ENCODE results near the gene NELFB. TPM values are rescaled to one million over a fixed set of nuclear protein-coding genes. Genes with fewer than 3 reads are reported as not detected.

The NELFB gene
- total and polyA plus RNA-seq, 2 donors, result 20.4 to 38.8 TPM

GRCh38 chr9:137222190-137223077 is 32.7 kb upstream of the NELFB start, which contains the start of gene RNF208:
Gene RNF208, minus strand, starts transcription at chr9:137222240. Its CDS starts 1,028 bp downstream, at chr9:137221212.
- Histone ChIP-seq H3K4me1 (ENCODE audit: control insufficient read depth in 2 of 2, insufficient read depth in 2 of 2, low read length in 2 of 2) (peaks cover 17% of the 10 kb centered on the region in 2 donors), H3K9me3 (ENCODE audit: control insufficient read depth in 2 of 2, insufficient read depth in 1 of 2, low read length in 1 of 2) (no peaks in the 10 kb centered on the region), H3K4me3 (ENCODE audit: low read length in 2 of 2) (peak within 1 kb of the TSS; percentile 68 to 82), H3K36me3 (ENCODE audit: control insufficient read depth in 2 of 2, insufficient read depth in 2 of 2, low read length in 1 of 2) (peaks cover 0 to under 1% of the 10 kb centered on the region in 2 donors), H3K27me3 (ENCODE audit: control insufficient read depth in 2 of 2, insufficient read depth in 1 of 2, low read length in 1 of 2) (peaks cover 23 to 52% of the 10 kb centered on the region in 2 donors), H3K27ac (ENCODE audit: low read depth in 1 of 2, low read length in 1 of 2) (peak within 1 kb of the TSS; percentile 43 to 92)
- 4% methylated on average over 88 of the region's 88 CpGs for WGBS
- no peak for DNase-seq (ENCODE audit: low read depth in 6 of 9, low spot score in 9 of 9)

GRCh38 chr9:137223078-137223970 is 31.8 kb upstream of the NELFB start:
- H3K4me3 ChIP-seq (ENCODE audit: low read length in 2 of 2), result peak overlapping the region; percentile 68 to 82
- H3K27ac ChIP-seq (ENCODE audit: low read depth in 1 of 2, low read length in 1 of 2), result peak overlapping the region; percentile 79 to 92
- H3K4me1 ChIP-seq (ENCODE audit: control insufficient read depth in 2 of 2, insufficient read depth in 2 of 2, low read length in 2 of 2), result peaks cover 17 to 20% of the 10 kb centered on the region in 2 donors
- H3K9me3 ChIP-seq (ENCODE audit: control insufficient read depth in 2 of 2, insufficient read depth in 1 of 2, low read length in 1 of 2), result no peaks in the 10 kb centered on the region
- under 1% methylated on average over 63 of the region's 63 CpGs for WGBS
- peaks cover 25 to 56% of the 10 kb centered on the region in 2 donors for H3K27me3 ChIP-seq (ENCODE audit: control insufficient read depth in 2 of 2, insufficient read depth in 1 of 2, low read length in 1 of 2)
- no peaks in the 10 kb centered on the region for H3K36me3 ChIP-seq (ENCODE audit: control insufficient read depth in 2 of 2, insufficient read depth in 2 of 2, low read length in 1 of 2)
- DNase-seq (ENCODE audit: low read depth in 6 of 9, low spot score in 9 of 9), result peak; percentile 90 to 98 (median 93)

- Histone ChIP-seq H3K36me3 (ENCODE audit: control insufficient read depth in 2 of 2, insufficient read depth in 2 of 2, low read length in 1 of 2) (no peaks in the 10 kb centered on the region), H3K9me3 (ENCODE audit: control insufficient read depth in 2 of 2, insufficient read depth in 1 of 2, low read length in 1 of 2) (no peaks in the 10 kb centered on the region), H3K27ac (ENCODE audit: low read depth in 1 of 2, low read length in 1 of 2) (peak within 1 kb of the TSS in 1 of 2 donors; percentile 79), H3K4me3 (ENCODE audit: low read length in 2 of 2) (peak within 1 kb of the TSS; percentile 68 to 82), H3K27me3 (ENCODE audit: control insufficient read depth in 2 of 2, insufficient read depth in 1 of 2, low read length in 1 of 2) (peaks cover 25 to 70% of the 10 kb centered on the region in 2 donors), H3K4me1 (ENCODE audit: control insufficient read depth in 2 of 2, insufficient read depth in 2 of 2, low read length in 2 of 2) (peaks cover 17 to 20% of the 10 kb centered on the region in 2 donors)
- WGBS, result 57% methylated on average over 23 of the region's 23 CpGs
- no peak for DNase-seq (ENCODE audit: low read depth in 6 of 9, low spot score in 9 of 9)
Measured at GRCh38 chr9:137224830-137225694, 30.1 kb upstream of the NELFB start, which contains the start of gene CYSRT1. Gene CYSRT1, plus strand, starts transcription at chr9:137225174. Its CDS starts 448 bp downstream, at chr9:137225622.

DNA sequence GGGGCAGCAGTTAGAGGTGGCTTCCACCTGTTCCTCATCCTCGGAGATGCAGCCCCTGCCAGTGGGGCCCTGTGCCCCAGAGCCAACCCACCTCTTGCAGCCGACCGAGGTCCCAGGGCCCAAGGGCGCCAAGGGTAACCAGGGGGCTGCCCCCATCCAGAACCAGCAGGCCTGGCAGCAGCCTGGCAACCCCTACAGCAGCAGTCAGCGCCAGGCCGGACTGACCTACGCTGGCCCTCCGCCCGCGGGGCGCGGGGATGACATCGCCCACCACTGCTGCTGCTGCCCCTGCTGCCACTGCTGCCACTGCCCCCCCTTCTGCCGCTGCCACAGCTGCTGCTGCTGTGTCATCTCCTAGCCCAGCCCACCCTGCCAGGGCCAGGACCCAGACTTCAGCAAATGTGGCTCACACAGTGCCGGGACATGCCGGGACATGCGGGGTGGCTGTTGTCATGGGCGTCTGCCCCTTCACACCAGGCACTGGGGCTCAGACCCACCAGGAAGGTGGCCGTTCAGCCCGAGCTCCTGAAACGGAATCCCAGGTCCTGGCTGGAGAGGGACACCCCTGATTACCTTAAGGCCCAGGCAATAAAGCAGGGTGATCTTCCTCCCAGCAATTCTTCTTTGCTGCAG is 29.3 kb upstream of the NELFB start:
- Histone ChIP-seq H3K4me1 (ENCODE audit: control insufficient read depth in 2 of 2, insufficient read depth in 2 of 2, low read length in 2 of 2) (peaks cover 17 to 20% of the 10 kb centered on the region in 2 donors), H3K27me3 (ENCODE audit: control insufficient read depth in 2 of 2, insufficient read depth in 1 of 2, low read length in 1 of 2) (peaks cover 25 to 70% of the 10 kb centered on the region in 2 donors), H3K36me3 (ENCODE audit: control insufficient read depth in 2 of 2, insufficient read depth in 2 of 2, low read length in 1 of 2) (no peaks in the 10 kb centered on the region), H3K4me3 (ENCODE audit: low read length in 2 of 2) (no peak overlapping the region), H3K27ac (ENCODE audit: low read depth in 1 of 2, low read length in 1 of 2) (no peak overlapping the region), H3K9me3 (ENCODE audit: control insufficient read depth in 2 of 2, insufficient read depth in 1 of 2, low read length in 1 of 2) (no peaks in the 10 kb centered on the region)
- DNase-seq (ENCODE audit: low read depth in 6 of 9, low spot score in 9 of 9), result no peak
- WGBS, result 85% methylated on average over 21 of the region's 21 CpGs

- Histone ChIP-seq H3K4me1 (ENCODE audit: control insufficient read depth in 2 of 2, insufficient read depth in 2 of 2, low read length in 2 of 2) (peaks cover 17 to 20% of the 10 kb centered on the region in 2 donors), H3K36me3 (ENCODE audit: control insufficient read depth in 2 of 2, insufficient read depth in 2 of 2, low read length in 1 of 2) (no peaks in the 10 kb centered on the region), H3K4me3 (ENCODE audit: low read length in 2 of 2) (no peak overlapping the region), H3K9me3 (ENCODE audit: control insufficient read depth in 2 of 2, insufficient read depth in 1 of 2, low read length in 1 of 2) (no peaks in the 10 kb centered on the region), H3K27ac (ENCODE audit: low read depth in 1 of 2, low read length in 1 of 2) (no peak overlapping the region), H3K27me3 (ENCODE audit: control insufficient read depth in 2 of 2, insufficient read depth in 1 of 2, low read length in 1 of 2) (peaks cover 20 to 69% of the 10 kb centered on the region in 2 donors)
- DNase-seq (ENCODE audit: low read depth in 6 of 9, low spot score in 9 of 9), result no peak
- 82% methylated on average over 18 of the region's 18 CpGs for WGBS
Measured at GRCh38 chr9:137226338-137227053, 28.6 kb upstream of the NELFB start.

GRCh38 chr9:137227054-137227852 is 27.9 kb upstream of the NELFB start, which contains the start of gene RNF224:
Gene RNF224, plus strand, starts transcription at chr9:137227502. Its CDS starts 834 bp downstream, at chr9:137228336.
- DNase-seq (ENCODE audit: low read depth in 6 of 9, low spot score in 9 of 9), result peak in 8 of 9 donors; percentile 46 to 86 (median 74)

DNA sequence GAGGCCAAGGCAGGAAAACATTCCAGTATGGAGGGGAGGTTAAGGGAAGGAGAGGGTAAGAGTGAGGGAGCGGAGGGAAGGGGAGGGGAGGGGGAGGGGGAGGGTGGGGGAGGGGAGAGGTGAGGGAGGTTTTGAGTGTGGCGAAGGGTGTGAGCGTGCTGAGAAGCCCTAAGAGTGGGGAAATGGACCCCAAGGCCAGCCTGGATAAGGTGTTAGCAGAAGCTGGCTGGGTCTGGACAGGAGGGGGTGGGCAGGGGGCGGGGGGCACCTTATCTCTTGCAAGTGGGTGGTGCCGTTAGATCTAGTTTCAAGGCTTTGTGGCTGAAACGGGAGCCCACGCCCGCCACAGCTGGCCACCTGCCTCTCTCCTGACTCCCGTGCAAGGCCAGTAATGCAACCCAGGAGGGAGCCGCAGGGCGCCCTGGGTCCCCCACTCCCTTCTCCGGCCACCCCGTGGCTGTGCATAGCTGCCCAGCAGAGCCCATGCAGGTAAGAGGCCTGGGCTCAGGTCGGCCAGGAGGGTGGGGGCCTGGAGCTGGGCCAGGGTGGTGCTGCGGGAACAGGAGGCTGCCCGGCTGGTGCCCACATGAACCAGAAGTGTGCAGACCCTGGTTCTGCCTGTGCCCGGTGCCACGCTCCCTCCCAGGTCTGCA is 27.1 kb upstream of the NELFB start:
- DNase-seq (ENCODE audit: low read depth in 6 of 9, low spot score in 9 of 9), result no peak
- H3K4me1 ChIP-seq (ENCODE audit: control insufficient read depth in 2 of 2, insufficient read depth in 2 of 2, low read length in 2 of 2), result peaks cover 4 to 15% of the 10 kb centered on the region in 2 donors
- no peaks in the 10 kb centered on the region for H3K9me3 ChIP-seq (ENCODE audit: control insufficient read depth in 2 of 2, insufficient read depth in 1 of 2, low read length in 1 of 2)
- WGBS, result 55% methylated on average over 18 of the region's 18 CpGs
- no peak overlapping the region for H3K27ac ChIP-seq (ENCODE audit: low read depth in 1 of 2, low read length in 1 of 2)
- no peaks in the 10 kb centered on the region for H3K36me3 ChIP-seq (ENCODE audit: control insufficient read depth in 2 of 2, insufficient read depth in 2 of 2, low read length in 1 of 2)
- peaks cover 6 to 72% of the 10 kb centered on the region in 2 donors for H3K27me3 ChIP-seq (ENCODE audit: control insufficient read depth in 2 of 2, insufficient read depth in 1 of 2, low read length in 1 of 2)
- no peak overlapping the region for H3K4me3 ChIP-seq (ENCODE audit: low read length in 2 of 2)

More at GRCh38 chr9:137227054-137227852, 27.9 kb upstream of the NELFB start, which contains the start of gene RNF224:
- no peak within 1 kb of the TSS for H3K27ac ChIP-seq (ENCODE audit: low read depth in 1 of 2, low read length in 1 of 2)
- no peak within 1 kb of the TSS for H3K4me3 ChIP-seq (ENCODE audit: low read length in 2 of 2)
- 49% methylated on average over 25 of the region's 25 CpGs for WGBS
- H3K27me3 ChIP-seq (ENCODE audit: control insufficient read depth in 2 of 2, insufficient read depth in 1 of 2, low read length in 1 of 2), result peaks cover 12 to 72% of the 10 kb centered on the region in 2 donors
- H3K36me3 ChIP-seq (ENCODE audit: control insufficient read depth in 2 of 2, insufficient read depth in 2 of 2, low read length in 1 of 2), result no peaks in the 10 kb centered on the region
- H3K9me3 ChIP-seq (ENCODE audit: control insufficient read depth in 2 of 2, insufficient read depth in 1 of 2, low read length in 1 of 2), result no peaks in the 10 kb centered on the region
- peaks cover 10 to 20% of the 10 kb centered on the region in 2 donors for H3K4me1 ChIP-seq (ENCODE audit: control insufficient read depth in 2 of 2, insufficient read depth in 2 of 2, low read length in 2 of 2)

Data from thymus (tissue), 11 donors.